GM06990 (cell line): ENCODE data around the gene FASN.

ENCODE experiments used
- DNase-seq: peaks from one replicate; pipeline ENCODE4 v3.0.0-alpha.2; 2011; ENCODE audit not compliant: insufficient read length; ENCODE audit errors: extremely low read depth
- H3K27me3 ChIP-seq: replicated peaks from 2 replicates; pipeline ENCODE4 v1.6.0; 2011; ENCODE audit warnings: low read length; ENCODE audit not compliant: control insufficient read depth, insufficient read depth
- H3K36me3 ChIP-seq: 2 replicates; pipeline ENCODE4 v1.5.1; 2011; ENCODE audit warnings: low read length; ENCODE audit not compliant: control insufficient read depth, insufficient read depth
- H3K4me3 ChIP-seq: replicated peaks from 2 replicates; pipeline ENCODE4 v1.5.1; 2011; ENCODE audit warnings: low read depth, mild to moderate bottlenecking, control low read depth, low read length
- TF ChIP-seq, protein P1 (sequence below): IDR thresholded peaks from 2 replicates; pipeline ENCODE4 v1.5.1; 2011; ENCODE audit warnings: low read length, control low read depth, mild to moderate bottlenecking, inconsistent platforms; ENCODE audit not compliant: insufficient read depth, poor library complexity, severe bottlenecking

The FASN gene

DNA sequence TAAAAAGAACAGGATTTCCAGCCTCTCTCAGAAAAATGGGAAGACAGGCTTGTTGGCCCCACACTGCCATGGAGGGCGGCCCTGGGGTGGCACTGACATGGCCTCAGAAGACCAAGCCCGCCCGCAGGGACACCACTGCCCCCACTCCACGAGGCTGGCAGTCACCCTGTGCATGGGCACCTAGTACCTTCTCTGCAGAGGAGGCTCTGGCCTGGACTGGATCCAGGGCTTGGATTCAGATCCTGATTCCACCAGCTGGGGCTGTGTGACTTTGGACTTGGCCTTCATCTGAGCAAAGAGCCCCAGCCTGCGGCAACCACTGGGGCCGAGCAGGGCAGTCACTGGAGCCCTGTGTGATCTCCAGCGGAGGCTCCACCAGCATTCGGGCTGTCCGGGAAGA lies 16.8 kb upstream of the FASN start:
- Histone ChIP-seq H3K36me3 (no peaks in the 10 kb centered on the region), H3K4me3 (no peak overlapping the region), H3K27me3 (no peaks in the 10 kb centered on the region)
- TF ChIP-seq, protein P1, sequence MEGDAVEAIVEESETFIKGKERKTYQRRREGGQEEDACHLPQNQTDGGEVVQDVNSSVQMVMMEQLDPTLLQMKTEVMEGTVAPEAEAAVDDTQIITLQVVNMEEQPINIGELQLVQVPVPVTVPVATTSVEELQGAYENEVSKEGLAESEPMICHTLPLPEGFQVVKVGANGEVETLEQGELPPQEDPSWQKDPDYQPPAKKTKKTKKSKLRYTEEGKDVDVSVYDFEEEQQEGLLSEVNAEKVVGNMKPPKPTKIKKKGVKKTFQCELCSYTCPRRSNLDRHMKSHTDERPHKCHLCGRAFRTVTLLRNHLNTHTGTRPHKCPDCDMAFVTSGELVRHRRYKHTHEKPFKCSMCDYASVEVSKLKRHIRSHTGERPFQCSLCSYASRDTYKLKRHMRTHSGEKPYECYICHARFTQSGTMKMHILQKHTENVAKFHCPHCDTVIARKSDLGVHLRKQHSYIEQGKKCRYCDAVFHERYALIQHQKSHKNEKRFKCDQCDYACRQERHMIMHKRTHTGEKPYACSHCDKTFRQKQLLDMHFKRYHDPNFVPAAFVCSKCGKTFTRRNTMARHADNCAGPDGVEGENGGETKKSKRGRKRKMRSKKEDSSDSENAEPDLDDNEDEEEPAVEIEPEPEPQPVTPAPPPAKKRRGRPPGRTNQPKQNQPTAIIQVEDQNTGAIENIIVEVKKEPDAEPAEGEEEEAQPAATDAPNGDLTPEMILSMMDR = no peak
- no peak for DNase-seq

DNA sequence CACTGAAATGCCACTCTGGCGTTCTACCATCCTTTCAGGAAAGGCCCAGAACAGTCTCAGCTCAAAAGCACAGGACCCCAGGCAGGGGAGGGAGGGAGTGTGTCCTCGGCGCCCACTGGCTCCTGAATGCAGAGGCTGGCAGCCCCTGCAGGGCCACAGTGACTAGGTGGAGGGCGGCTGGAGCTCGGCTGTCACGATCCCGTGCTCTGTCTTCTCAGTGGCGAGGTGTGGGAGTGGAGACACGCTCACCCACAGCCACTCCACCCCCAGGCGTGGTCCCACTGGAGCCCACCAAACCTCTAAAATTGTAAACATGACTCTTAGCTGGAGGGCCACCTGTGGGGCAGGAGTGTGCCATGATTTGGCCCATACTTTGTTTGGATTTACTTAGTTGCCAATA lies 16.4 kb upstream of the FASN start:
- TF ChIP-seq, protein P1 = no peak
- no peaks in the 10 kb centered on the region for H3K27me3 ChIP-seq
- DNase-seq = no peak
- H3K36me3 ChIP-seq = no peaks in the 10 kb centered on the region
- H3K4me3 ChIP-seq = no peak overlapping the region

DNA sequence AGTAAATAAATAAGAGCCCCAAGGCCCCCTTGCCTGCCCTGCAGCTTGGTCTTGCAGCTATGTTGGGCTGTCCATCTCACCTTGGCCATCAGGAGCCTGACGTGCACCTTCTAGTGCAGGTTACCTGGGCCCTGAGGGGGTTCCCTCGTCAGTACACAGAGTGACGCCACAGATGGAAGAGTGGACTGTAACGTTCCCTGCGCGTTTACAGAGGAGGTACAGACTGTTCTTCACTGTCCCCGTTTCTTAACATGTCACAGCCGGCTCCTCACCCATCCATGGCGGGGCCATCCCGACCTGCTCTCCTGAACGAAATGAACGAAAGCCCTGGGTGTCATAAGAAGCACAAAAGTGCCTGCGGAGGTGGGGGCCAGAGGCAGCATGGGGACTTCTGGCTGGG lies 15.9 kb upstream of the FASN start:
- DNase-seq = no peak
- TF ChIP-seq, protein P1 = no peak
- Histone ChIP-seq H3K27me3 (no peaks in the 10 kb centered on the region), H3K36me3 (no peaks in the 10 kb centered on the region), H3K4me3 (no peak overlapping the region)

DNA sequence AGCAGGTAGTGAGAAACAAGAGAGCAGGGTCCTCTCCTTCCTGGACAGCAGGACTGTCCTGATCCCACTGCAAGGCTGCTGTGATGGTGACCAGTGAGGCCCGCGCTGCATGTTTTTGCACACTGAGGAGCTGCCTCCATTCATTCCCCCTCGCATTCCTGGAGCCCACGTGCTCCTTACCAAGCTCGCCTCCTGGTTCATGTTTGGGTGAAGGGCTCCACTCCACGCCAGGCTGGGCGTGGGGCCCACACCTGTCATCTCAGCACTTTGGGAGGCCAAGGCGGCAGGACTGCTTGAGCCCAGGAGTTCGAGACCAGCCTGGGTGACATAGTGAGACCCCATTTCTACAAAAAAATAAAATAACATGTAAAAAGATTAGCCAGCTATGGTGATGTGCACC lies 15.4 kb upstream of the FASN start:
- TF ChIP-seq, protein P1 = no peak

DNA sequence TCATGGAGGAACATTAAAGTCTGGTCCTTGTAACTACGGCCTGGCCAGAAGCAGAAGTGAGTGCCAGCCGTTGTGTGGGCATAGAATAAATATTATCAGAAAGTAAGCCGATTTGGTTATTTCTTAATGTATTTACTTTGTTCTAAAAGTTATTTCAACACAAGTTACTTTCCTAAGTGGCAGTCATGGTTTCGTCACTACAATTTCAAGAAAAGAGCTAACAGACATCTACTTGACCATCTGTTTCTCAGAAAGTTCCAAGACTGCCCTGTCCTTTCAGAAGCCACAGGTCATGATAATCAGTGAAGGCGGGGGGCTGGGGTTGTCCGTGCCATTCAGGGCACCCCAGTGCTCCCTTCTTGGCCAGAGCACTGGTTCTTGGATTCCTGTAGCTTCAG lies 14.9 kb upstream of the FASN start:
- DNase-seq = no peak
- H3K36me3 ChIP-seq = no peaks in the 10 kb centered on the region
- H3K4me3 ChIP-seq = no peak overlapping the region
- TF ChIP-seq, protein P1 = no peak
- no peaks in the 10 kb centered on the region for H3K27me3 ChIP-seq

More for the DNA sequence above, 15.4 kb upstream of the FASN start:
- DNase-seq = no peak
- Histone ChIP-seq H3K4me3 (no peak overlapping the region), H3K36me3 (no peaks in the 10 kb centered on the region), H3K27me3 (no peaks in the 10 kb centered on the region)
